Esophagus squamous epithelium (tissue), 5 donors: Measurements from ENCODE around the gene NGLY1. TPM values are rescaled to one million over a fixed set of nuclear protein-coding genes. Genes with fewer than 3 reads are reported as not detected.

ENCODE experiments used
- DNase-seq: peaks from one replicate; lab custom pipeline; 2025; lab: John Stamatoyannopoulos, UW
- H3K27ac ChIP-seq, 4 donors: fragments of 200-600 bp; sonication (generic); one replicate each; pipeline ENCODE4 v1.5.1; 2016 to 2019; ENCODE audit warnings: mild to moderate bottlenecking in 1 of 4
- H3K27me3 ChIP-seq, 4 donors: fragments of 200-600 bp; sonication (generic); 1 replicate in 3 of 4; 2 replicates in 1 of 4; pipeline versions ENCODE4 v1.5.1 to v1.6.0; 2017 to 2021; ENCODE audit warnings: antibody characterized with exemption in 1 of 4
- H3K36me3 ChIP-seq, 3 donors: fragments of 200-600 bp; sonication (generic); one replicate each; pipeline ENCODE4 v1.5.1; 2016 to 2019
- H3K4me1 ChIP-seq, 3 donors: fragments of 200-600 bp; sonication (generic); one replicate each; pipeline ENCODE4 v1.5.1; 2017 to 2019
- H3K4me3 ChIP-seq, 4 donors: fragments of 200-600 bp; sonication (generic); 1 replicate in 3 of 4; 2 replicates in 1 of 4; pipeline ENCODE4 v1.5.1; 2016 to 2019; ENCODE audit warnings: mild to moderate bottlenecking in 2 of 4, moderate library complexity in 1 of 4
- H3K9me3 ChIP-seq, 3 donors: fragments of 200-600 bp; sonication (generic); one replicate each; pipeline ENCODE4 v1.5.1; 2016 to 2019
- POLR2A ChIP-seq, 4 donors: fragments of 450-650 bp; IDR thresholded peaks; one replicate each; pipeline ENCODE4 v1.6.1; 2017; ENCODE audit warnings: antibody characterized with exemption in 4 of 4, mild to moderate bottlenecking in 4 of 4, moderate library complexity in 3 of 4
- WGBS, 2 donors: methylation state at CpG; one replicate each; pipeline ENCODE4 v1.1.5; 2018; 5-methylcytosine and 5-hydroxymethylcytosine counted together
- intact Hi-C: fragments of 100-400 bp; cut with DNase I; formaldehyde crosslinking; loops from one replicate; pipeline ENCODE4 v1.15.0; 2022
- total RNA-seq, 4 donors: library from RNA; depleted of rRNA; stranded (reverse); fragments of >200 nt; gene quantifications; one replicate each; pipeline ENCODE4 v1.1.0, GENCODE V29; 2016
- TF ChIP-seq, protein P1 (sequence below), 6 experiments: fragments of 450-650 bp in 4 of 6; fragments of 200-600 bp in 2 of 6; sonication (generic) in 2 of 6; IDR thresholded peaks; one replicate each; pipeline ENCODE4 v1.5.1; 2016 to 2019; ENCODE audit warnings: antibody characterized with exemption in 6 of 6, mild to moderate bottlenecking in 4 of 6, moderate library complexity in 4 of 6
- donor health status: DM: yes; HTN: yes; CAD: no.

NGLY1 gene
- total RNA-seq, 4 donors from 2014 or later, result 21.3 to 33.8 (median 30.1) TPM

DNA sequence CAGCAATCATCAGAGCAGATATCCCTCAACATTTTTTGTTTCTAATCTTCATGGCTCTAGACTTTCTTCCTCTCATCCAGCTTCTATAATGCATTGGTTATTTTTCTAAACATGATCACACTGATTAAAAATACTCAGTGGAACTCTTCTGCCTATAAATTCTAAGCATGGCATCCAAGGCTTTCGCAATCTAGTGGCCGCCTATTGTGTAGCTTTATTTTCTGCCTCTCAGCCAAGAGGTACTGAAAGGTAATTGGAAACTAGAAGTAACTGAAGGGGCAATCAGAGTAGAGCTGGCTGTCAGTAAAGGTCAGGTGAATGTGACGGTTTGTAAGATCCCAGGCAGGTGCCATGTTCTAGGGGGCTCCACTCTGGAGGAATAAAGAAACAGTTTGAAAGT is 40.1 kb upstream of the NGLY1 start:
- 80 to 94% methylated on average over 3 of the region's 3 CpGs for WGBS, 2 donors
- no peaks in the 10 kb centered on the region for H3K27me3 ChIP-seq
- no peaks in the 10 kb centered on the region for H3K36me3 ChIP-seq
- H3K9me3 ChIP-seq, result no peaks in the 10 kb centered on the region
- intact Hi-C loops, result no loop called here
- no peaks in the 10 kb centered on the region for H3K4me1 ChIP-seq
- no peak overlapping the region for H3K27ac ChIP-seq
- no peak for DNase-seq
- H3K4me3 ChIP-seq, result no peak overlapping the region
- TF ChIP-seq, protein P1, sequence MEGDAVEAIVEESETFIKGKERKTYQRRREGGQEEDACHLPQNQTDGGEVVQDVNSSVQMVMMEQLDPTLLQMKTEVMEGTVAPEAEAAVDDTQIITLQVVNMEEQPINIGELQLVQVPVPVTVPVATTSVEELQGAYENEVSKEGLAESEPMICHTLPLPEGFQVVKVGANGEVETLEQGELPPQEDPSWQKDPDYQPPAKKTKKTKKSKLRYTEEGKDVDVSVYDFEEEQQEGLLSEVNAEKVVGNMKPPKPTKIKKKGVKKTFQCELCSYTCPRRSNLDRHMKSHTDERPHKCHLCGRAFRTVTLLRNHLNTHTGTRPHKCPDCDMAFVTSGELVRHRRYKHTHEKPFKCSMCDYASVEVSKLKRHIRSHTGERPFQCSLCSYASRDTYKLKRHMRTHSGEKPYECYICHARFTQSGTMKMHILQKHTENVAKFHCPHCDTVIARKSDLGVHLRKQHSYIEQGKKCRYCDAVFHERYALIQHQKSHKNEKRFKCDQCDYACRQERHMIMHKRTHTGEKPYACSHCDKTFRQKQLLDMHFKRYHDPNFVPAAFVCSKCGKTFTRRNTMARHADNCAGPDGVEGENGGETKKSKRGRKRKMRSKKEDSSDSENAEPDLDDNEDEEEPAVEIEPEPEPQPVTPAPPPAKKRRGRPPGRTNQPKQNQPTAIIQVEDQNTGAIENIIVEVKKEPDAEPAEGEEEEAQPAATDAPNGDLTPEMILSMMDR (IDR thresholded peaks at IDR 0.05), result no peak
- TF ChIP-seq POLR2A (IDR thresholded peaks at IDR 0.05), result no peak

DNA sequence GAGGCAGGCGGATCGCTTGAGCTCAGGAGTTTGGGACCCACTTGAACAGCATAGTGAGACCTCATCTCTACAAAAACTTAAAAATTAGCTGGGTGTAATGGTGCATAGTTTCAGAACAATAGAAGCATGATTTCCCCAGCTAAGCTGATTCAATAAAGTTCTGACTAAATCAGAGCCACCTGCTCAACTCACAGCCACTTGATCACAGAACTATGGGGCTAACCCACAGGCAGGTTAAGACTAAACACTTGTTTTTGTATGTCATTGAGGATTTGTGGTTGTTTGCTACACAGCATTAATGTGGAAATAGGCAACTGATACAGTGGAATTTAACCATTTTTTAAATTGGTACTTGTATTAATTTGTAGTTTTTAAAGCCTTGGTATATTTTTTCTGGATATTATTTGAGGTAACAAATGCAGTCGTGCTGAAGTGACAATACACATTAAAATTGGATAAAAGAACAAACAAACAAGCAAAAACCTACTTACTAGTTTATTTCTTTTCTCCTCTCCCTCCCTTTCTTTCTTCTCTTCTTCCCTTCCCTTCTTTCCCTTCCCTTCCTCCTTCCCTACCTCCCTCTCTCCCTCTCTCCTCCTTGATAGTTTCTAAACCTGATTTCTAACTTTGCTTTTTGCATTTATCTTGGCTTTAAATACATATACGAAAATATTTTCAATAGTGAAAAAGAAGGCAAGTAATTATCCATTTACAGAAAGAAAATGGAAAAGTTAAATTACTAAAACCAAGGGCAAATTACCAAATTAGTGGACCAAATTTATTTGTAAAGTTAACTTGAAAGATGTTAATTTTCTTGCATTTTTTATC is 38.7 kb upstream of the NGLY1 start:
- no peak for DNase-seq
- intact Hi-C loops, result no loop called here
- 71 to 81% methylated on average over 4 of the region's 4 CpGs for WGBS, 2 donors
- Histone ChIP-seq H3K9me3 (no peaks in the 10 kb centered on the region), H3K4me3 (no peak overlapping the region), H3K4me1 (peaks cover 0 to 3% (median 0%) of the 10 kb centered on the region in 3 donors), H3K36me3 (no peaks in the 10 kb centered on the region), H3K27me3 (no peaks in the 10 kb centered on the region), H3K27ac (no peak overlapping the region)
- no peak for TF ChIP-seq POLR2A (IDR thresholded peaks at IDR 0.05)
- TF ChIP-seq, protein P1 (IDR thresholded peaks at IDR 0.05), result no peak

DNA sequence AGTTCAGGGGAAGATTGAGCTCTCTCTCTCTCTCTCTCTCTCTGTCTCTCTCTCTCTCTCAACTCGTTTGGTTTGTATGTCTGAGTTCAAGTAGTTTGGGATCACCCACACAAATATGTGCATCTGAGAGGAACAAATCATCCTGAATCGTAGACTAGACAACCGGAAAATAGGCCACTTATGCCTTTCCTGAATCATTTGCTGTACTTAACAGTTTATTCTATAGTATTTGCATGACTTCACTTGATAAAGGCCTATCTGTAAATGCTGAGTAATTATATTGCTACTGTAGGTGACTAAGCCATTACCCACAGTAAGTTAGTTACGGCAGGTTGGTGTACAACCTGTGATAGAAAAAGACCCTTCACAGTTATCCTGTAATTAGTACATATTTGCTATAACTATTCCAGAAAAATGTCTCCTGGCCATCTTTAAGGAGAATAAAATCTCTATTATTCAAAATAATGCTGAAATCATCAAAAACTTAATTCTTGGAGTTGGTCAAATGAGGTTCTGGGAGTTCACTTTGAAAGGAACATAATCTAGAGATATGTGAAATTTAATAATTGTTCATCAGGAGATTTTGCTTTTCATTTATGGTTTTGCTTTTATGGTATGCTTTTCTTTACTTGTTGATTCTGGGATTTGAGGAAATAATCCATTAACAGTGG is 37.7 kb upstream of the NGLY1 start:
- TF ChIP-seq, protein P1 (IDR thresholded peaks at IDR 0.05), result no peak
- no peak for TF ChIP-seq POLR2A (IDR thresholded peaks at IDR 0.05)
- H3K27me3 ChIP-seq, result peaks cover 0 to 4% (median 0%) of the 10 kb centered on the region in 4 donors
- 47 to 75% methylated on average over 4 of the region's 4 CpGs for WGBS, 2 donors

DNA sequence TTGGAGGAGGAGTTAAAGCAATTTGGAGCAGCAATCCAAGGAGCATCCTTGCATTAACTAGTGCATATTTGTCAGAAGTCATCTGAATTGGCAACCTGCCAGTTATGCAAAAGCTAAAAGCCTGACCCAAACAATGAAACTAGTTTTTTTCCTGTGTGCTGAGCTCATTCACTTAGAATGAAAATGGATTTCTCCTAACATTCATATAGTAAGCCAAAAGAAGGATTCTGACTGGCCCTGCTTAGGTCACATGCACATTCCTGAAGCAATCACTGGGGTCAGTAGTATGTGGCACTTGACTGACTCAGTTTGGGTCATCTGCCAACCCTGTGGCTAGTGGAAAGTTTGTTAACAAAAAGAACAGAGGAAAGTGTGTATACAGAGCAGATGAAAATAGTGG is 37.1 kb upstream of the NGLY1 start:
- Histone ChIP-seq H3K36me3 (no peaks in the 10 kb centered on the region), H3K27me3 (peaks cover 0 to 9% (median 0%) of the 10 kb centered on the region in 4 donors), H3K27ac (no peak overlapping the region), H3K9me3 (no peaks in the 10 kb centered on the region), H3K4me3 (no peak overlapping the region), H3K4me1 (peaks cover 0 to 3% (median 0%) of the 10 kb centered on the region in 3 donors)
- intact Hi-C loops, result no loop called here
- DNase-seq, result no peak
- TF ChIP-seq, protein P1 (IDR thresholded peaks at IDR 0.05), result no peak
- no peak for TF ChIP-seq POLR2A (IDR thresholded peaks at IDR 0.05)

More for the DNA sequence above, 37.7 kb upstream of the NGLY1 start:
- no peaks in the 10 kb centered on the region for H3K9me3 ChIP-seq
- H3K4me1 ChIP-seq, result peaks cover 0 to 3% (median 0%) of the 10 kb centered on the region in 3 donors
- DNase-seq, result no peak
- no peak overlapping the region for H3K27ac ChIP-seq
- intact Hi-C loops, result no loop called here
- no peak overlapping the region for H3K4me3 ChIP-seq
- no peaks in the 10 kb centered on the region for H3K36me3 ChIP-seq

DNA sequence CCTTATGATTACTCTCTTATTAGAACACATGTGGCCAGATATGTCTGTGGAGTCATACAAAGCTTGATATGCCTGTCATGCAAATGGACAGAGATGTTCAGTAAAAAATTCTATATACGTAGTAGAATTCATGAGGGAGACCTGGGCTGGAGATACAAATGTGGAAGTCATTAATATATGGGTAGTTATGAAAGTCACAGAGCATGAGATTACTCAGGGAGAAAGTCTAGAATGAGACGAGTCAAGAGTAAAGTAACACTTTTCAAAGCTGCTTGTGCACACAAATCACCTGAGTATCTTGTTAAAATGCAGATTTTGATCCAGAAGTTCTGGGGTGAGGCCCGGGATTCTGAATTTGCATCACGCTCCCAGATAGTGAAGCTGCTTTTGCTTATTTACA is 35.1 kb upstream of the NGLY1 start:
- Histone ChIP-seq H3K9me3 (no peaks in the 10 kb centered on the region), H3K36me3 (no peaks in the 10 kb centered on the region), H3K27me3 (peaks cover 0 to 10% (median 0%) of the 10 kb centered on the region in 4 donors), H3K4me3 (no peak overlapping the region), H3K4me1 (peaks cover 0 to 3% (median 0%) of the 10 kb centered on the region in 3 donors), H3K27ac (no peak overlapping the region)
- intact Hi-C loops, result no loop called here
- 86 to 88% methylated on average over 4 of the region's 4 CpGs for WGBS, 2 donors
- DNase-seq, result no peak
- TF ChIP-seq, protein P1 (IDR thresholded peaks at IDR 0.05), result no peak
- no peak for TF ChIP-seq POLR2A (IDR thresholded peaks at IDR 0.05)
